ENCODE results near the gene AFF4.
"Not testable (repeated sequence)": the region's sequence is repeated elsewhere in the genome, so short reads cannot be mapped to it uniquely, and the experiment has no call there.

AFF4 gene

GRCh38 chr5:132854992-132855391, 108.4 kb downstream of the AFF4 start:
- not testable (repeated sequence) for DNase-seq (ENCODE audit: low spot score)

- no peak for DNase-seq (ENCODE audit: low spot score)
Measured at GRCh38 chr5:132854301-132854700, 109.1 kb downstream of the AFF4 start.

GRCh38 chr5:132853790-132854189, 109.6 kb downstream of the AFF4 start:
- DNase-seq (ENCODE audit: low spot score), result no peak

GRCh38 chr5:132853323-132853722, 110.1 kb downstream of the AFF4 start:
- no peak for DNase-seq (ENCODE audit: low spot score)

DNA sequence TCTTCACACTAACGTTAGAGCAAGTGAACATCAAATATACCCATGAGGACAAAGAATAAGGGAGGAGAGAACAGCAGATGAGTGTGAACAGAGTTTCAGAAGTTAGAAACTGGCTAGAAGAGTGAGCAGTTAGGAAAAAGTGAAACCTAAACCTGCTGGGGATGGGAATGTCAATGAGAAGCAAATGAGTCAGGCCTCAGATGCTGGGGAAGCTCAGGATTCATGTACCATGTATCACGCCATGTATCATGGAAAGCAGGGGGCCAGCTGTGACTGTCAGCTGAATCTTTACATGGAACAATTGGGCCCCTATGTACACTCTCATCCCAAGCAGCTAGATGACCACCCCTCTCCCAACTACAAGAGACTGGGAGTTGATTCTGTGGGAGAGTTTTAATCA, 113.4 kb downstream of the AFF4 start:
- DNase-seq (ENCODE audit: low spot score), result no peak

- no peak for DNase-seq (ENCODE audit: low spot score)
Measured at GRCh38 chr5:132849347-132849746, 114.1 kb downstream of the AFF4 start.

GRCh38 chr5:132848270-132848669, 115.2 kb downstream of the AFF4 start:
- no peak for DNase-seq (ENCODE audit: low spot score)

- DNase-seq (ENCODE audit: low spot score), result no peak
Measured at GRCh38 chr5:132841305-132841704, 122.1 kb downstream of the AFF4 start.

- DNase-seq (ENCODE audit: low spot score), result no peak
Measured at GRCh38 chr5:132840896-132841295, 122.5 kb downstream of the AFF4 start.

- DNase-seq (ENCODE audit: low spot score), result no peak
Measured at GRCh38 chr5:132840313-132840712, 123.1 kb downstream of the AFF4 start.

DNA sequence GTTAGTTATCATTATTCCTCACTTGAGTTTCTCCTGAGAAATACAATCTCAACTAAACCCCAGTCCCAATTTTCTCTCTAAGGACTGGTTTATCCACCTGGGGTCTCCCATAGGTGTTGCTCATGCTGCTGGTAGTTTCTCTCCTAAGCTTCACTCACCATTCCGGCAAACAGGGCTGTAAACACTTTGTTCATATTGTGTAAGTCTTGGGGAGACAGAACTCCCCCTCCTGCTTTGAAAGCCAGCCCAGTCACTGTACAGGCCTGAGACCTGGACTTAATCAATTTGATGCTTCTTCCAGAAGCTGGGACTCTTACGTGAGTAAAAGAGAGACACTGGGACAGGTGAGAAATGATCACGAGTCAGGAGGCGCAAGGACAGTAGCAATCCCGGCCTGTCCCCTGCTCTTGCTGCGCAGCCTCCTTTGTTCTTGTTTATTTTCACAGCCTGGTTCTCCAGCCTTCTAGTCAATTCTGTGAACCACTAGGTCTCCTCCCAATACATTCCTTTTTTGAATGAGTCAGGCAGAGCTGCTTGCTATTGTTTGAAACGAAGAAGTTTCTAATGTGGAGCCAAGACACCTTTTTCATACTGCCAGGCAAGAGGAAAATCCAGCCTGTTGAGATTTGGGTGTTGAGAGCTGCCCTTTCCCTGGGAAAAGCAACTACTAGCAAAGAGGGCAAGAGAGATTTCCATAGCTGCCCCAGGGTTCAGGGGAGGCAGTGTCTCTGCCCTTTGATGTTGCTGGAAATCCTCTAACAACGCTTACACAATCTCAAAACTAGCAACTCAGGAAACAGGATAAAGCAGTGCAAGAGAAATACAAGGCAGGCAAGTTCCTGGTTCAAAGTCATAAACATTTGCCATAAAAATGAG, 123.8 kb downstream of the AFF4 start:
- DNase-seq (ENCODE audit: low spot score), result no peak

DNA sequence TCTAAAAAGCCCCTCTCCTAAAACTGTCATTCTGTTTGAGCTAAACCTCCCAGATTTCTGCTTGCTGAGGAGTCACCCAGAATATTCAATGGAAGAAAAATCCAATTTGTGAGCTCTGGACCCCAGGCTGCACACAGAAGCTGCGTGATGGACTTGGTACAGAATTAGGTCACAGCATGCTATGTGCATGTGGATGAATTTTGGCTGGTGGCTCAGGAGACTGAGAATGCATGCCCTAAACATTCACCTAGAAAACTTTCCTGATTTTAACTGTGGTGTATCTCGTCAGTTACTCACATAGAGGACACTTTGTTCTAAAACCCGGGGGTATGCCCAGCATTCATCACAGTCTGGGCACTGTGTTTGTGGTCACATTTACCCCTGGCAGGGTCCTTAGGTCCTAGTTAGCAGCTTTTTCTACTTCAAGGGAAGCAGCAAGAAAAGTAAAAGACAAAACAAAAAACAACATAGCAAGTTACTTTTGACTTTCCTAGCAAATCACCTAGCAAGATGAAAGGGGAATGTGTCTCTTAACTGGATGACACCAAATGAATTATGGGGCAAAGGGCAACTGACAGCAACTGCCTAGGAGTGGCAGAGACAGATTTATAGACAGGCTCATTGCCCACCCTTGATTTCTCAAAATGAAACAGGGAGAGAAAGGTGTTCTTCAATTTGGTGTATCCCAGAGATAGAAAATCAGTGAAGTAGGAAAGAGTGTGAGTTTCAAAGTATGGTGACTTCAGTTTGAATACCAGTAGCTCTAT, 124.7 kb downstream of the AFF4 start:
- DNase-seq (ENCODE audit: low spot score), result no peak

GRCh38 chr5:132837868-132838267, 125.6 kb downstream of the AFF4 start:
- DNase-seq (ENCODE audit: low spot score), result no peak

DNA sequence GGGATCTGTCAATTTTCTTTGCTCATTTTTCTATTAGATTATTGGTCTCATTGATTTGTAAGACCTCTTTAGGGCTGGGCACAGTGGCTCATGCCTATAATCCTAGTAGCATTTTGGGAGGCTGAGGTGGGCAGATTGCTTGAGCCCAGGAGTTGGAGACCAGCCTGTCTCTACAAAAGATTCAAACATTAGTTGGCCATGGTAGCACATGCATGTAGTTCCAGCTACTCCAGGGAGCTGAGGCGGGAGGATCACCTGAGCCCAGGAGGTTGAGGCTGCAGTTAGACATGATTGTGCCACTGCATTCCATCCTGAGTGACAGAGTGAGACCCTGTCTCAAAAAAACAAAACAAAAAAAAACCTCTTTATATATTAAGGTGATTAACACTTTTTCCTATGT, 126.6 kb downstream of the AFF4 start:
- no peak for DNase-seq (ENCODE audit: low spot score)

DNA sequence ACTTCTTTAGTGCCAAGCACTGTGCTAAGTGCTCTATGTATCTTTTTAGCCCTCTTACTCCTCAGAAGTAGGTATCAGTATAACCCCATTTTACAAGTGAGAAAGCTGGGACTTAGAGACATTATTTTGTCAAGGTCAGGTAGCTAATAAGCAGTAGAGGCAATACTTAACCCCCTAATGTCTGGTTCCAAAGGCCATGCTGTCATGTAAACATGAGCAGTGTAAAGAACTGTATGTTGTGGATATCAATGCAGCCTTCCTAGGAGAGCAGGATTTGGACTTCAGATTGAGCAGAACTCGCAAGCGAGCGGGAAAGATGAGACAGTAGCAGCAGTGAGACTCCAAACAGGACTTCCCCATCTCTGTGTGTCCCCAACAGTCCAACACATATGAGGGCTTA, 129.4 kb downstream of the AFF4 start:
- no peak for DNase-seq (ENCODE audit: low spot score)

- DNase-seq (ENCODE audit: low spot score), result no peak
Measured at GRCh38 chr5:132832612-132833011, 130.8 kb downstream of the AFF4 start.

DNA sequence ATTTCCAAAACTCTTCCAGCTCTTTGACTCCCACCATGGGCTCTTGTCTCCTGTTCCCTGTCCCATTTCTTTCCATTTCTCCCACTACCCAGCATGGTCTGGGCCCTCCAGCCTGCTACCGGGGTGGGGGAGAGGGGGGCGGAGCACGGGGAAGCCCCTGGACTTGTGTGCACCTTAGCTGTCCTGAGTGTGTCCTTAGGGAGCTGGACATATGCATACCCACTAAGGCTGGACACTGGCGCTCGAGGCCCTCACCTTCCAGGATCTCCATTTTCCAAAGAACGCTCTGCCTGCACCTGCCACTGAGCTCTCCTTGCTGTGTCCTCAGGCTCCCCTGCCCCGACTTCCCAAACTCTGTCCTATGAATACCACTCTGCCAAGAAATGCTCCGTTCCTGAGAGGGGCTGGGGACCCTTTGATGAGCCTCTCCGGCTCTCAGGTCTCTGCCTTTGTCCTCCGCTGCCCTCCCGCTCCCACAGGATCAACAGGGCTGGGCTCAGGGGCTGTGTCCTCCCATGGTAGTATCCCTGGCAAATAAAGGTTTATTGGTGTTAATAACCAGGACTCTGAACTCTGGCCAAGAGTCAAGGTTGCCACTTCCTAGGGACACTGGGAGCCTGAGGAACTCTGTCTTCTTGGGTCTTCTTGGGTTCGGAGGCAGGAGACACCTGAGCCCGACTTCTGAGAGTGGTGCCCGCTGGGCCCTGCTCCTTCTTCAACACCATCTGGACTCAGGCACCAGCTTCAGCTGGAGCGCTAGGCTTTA, 132.2 kb downstream of the AFF4 start:
- DNase-seq (ENCODE audit: low spot score), result no peak

DNA sequence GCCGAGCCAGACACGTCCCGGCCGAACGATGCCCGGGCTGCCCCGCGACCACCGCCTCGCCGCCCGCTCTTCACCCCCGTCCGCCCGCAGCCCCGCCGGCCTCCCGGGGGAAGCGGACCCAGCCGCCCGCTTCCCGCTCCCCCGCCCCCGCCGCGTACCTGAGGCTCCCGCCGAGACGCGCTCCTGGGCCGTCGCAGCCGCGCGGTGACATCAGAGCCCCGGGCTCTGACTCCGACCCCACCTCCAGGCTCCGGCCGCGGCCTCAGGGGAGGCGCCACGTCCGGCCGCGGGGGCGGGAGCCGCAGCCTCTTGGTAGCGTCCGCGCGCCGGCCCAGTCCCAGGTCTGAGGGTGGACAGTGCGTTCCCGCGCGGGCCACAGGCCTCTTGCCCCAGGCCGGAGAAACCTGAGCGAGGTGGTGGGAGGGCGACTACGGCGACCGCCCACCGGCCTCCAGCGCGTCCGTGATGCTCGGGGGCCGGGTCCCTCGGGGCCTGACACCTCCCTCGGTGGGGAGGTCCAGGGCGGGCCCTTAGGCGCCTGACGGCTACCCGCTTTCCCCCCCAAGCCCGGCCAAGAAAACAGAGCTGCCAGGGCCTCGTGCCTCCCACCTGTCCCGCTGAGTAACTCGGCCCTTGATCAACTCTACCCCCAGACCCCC, 132.9 kb downstream of the AFF4 start, which contains the start of gene SHROOM1:
Gene SHROOM1 (minus strand): TSS at position 212 of the 659 bp plus-strand sequence. CDS start 4,507 bp downstream, outside the sequence.
- no peak for DNase-seq (ENCODE audit: low spot score)

- no peak for DNase-seq (ENCODE audit: low spot score)
Measured at GRCh38 chr5:132829742-132830435, 133.5 kb downstream of the AFF4 start.

- no peak for DNase-seq (ENCODE audit: low spot score)
Measured at GRCh38 chr5:132828846-132829494, 134.5 kb downstream of the AFF4 start.
